Esophagus (tissue), 2 donors: ENCODE results near the gene MYO18B. TPM values are rescaled to one million over a fixed set of nuclear protein-coding genes. Genes with fewer than 3 reads are reported as not detected.

Source experiments
- H3K27ac ChIP-seq, 2 donors: one replicate each; pipeline ENCODE4 v1.5.1; 2013; ENCODE audit warnings: low read depth in 2 of 2, mild to moderate bottlenecking in 2 of 2, inconsistent platforms in 1 of 2, low read length in 1 of 2, moderate library complexity in 1 of 2
- H3K27me3 ChIP-seq, 2 donors: one replicate each; pipeline ENCODE4 v1.6.1; 2013; ENCODE audit warnings: low read length in 2 of 2, control low read depth in 1 of 2, mild to moderate bottlenecking in 1 of 2; ENCODE audit not compliant: insufficient read depth in 2 of 2, control insufficient read depth in 1 of 2
- H3K36me3 ChIP-seq, 2 donors: one replicate each; pipeline ENCODE4 v1.6.1; 2013; ENCODE audit warnings: low read length in 1 of 2; ENCODE audit not compliant: control insufficient read depth in 2 of 2, insufficient read depth in 2 of 2
- H3K4me1 ChIP-seq, 2 donors: one replicate each; pipeline ENCODE4 v1.6.1; 2013; ENCODE audit warnings: low read length in 1 of 2; ENCODE audit not compliant: control insufficient read depth in 2 of 2, insufficient read depth in 2 of 2
- H3K4me3 ChIP-seq, 2 donors: one replicate each; pipeline ENCODE4 v1.5.1; 2013; ENCODE audit warnings: low read length in 2 of 2, mild to moderate bottlenecking in 2 of 2, low read depth in 1 of 2, moderate library complexity in 1 of 2
- H3K9me3 ChIP-seq, 2 donors: one replicate each; pipeline ENCODE4 v1.6.1; 2013; ENCODE audit warnings: mild to moderate bottlenecking in 2 of 2, low read depth in 1 of 2, low read length in 1 of 2, moderate library complexity in 1 of 2; ENCODE audit not compliant: control insufficient read depth in 2 of 2, insufficient read depth in 1 of 2
- whole genome bisulfite sequencing, 2 donors: extraction: QIAGEN DNeasy Blood & Tissue Kit; methylation state at CpG; one replicate each; pipeline ENCODE4 v1.1.7; 2013; 5-methylcytosine and 5-hydroxymethylcytosine counted together
- polyA plus RNA-seq, 2 donors: library from polyadenylated mRNA; stranded (reverse); fragments of 200-250 nt; gene quantifications; one replicate each; pipeline ENCODE4 v1.2.3, GENCODE V29; 2013
- donor health status: healthy with polysubstance abuse.
- donor health status: Bipolar disorder and iron deficiency.

Gene MYO18B
- polyA plus RNA-seq, 2 donors: 0.29 to 0.31 TPM

DNA sequence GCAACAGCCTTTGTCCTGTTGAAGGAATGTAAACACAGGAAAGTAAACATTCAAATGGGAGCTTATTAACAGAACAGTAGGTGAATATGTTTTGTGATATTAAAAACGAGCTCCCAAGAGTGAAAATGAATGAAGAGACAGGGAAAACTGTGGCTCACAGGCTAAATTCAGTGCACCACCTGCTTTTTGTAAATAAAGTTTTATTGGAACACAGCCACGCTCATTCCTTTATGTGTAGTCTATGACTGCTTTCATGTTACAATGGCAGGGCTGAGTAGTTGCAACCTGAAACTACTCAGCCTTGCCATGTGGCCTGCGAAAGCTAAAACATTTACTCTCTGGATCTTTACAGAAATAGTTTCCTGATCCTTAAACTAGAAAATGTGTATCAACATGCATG, 136.9 kb downstream of the MYO18B start:
- H3K27me3 ChIP-seq: no peaks in the 10 kb centered on the region
- no peak overlapping the region for H3K27ac ChIP-seq
- no peaks in the 10 kb centered on the region for H3K4me1 ChIP-seq
- H3K36me3 ChIP-seq: no peaks in the 10 kb centered on the region
- no peak overlapping the region for H3K4me3 ChIP-seq
- H3K9me3 ChIP-seq: no peaks in the 10 kb centered on the region
- 61 to 63% methylated on average over 3 of the region's 3 CpGs for WGBS, 2 donors

DNA sequence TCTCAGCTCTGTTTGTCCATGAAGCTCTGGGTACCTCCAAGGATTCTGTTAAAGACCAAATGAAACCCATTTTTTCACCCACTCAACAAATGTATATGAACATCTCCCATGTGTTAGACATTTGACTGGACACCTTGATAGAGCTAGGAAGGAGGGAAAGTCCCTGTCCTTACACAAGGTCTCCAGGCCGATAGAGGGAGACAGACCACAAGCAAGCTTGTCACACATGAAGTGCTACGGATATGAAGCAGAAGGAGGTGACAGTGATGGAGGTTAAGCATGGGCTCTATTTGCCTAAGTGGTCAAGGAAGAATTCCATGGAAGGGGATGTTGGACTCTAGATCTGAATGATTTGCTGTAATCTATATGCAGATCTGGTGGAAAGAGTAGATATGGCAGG, 138.5 kb downstream of the MYO18B start:
- H3K27me3 ChIP-seq: no peaks in the 10 kb centered on the region
- H3K36me3 ChIP-seq: no peaks in the 10 kb centered on the region
- H3K4me1 ChIP-seq: no peaks in the 10 kb centered on the region
- H3K4me3 ChIP-seq: no peak overlapping the region
- H3K9me3 ChIP-seq: no peaks in the 10 kb centered on the region
- WGBS, 2 donors: 69 to 71% methylated on average over 2 of the region's 2 CpGs
- no peak overlapping the region for H3K27ac ChIP-seq

DNA sequence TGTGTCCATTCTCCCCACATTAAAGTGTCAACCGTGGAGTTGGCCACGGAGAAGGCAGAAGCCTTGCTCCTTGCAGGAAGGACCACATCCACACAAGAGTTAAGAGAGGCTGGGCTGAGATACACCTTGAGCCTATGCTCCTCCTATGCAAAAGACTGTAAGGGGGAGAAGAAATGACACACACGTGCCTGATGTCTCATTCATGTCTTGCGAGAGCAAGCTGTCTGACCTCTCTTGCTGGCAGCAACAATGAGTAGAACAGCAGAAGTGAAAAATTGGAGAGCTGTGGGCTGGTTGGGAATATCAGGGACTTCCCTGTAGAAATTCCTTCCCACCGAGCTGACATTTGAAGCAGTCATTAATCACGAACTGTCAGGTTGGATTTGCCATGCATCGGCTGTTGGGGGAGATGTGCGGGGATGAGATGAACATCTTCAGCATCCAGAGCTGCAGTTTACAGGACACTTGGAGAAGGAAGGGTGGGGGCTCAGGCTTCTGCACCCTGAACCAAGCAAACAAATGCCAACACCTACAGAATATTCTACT, 139.3 kb downstream of the MYO18B start:
- 48 to 52% methylated on average over 8 of the region's 8 CpGs for WGBS, 2 donors

DNA sequence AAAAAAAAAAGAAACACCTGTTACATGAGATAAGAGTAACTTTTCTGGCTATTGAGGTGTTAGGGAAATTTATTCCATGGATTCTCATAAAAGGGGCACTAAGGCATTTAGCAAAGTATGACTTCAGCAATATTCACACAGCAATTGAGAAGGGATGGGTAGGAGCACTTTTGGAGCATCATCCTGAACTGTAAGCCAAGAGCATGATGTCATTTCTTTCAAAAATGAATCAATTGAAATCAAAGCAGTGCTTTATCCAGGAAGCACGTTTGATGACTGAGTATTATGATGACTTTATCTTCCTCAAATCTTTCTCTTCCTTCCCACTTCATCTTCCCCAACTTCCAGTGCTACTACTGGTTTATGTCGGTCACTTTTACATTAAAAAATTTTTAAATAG, 140.4 kb downstream of the MYO18B start:
- H3K9me3 ChIP-seq: no peaks in the 10 kb centered on the region
- H3K4me3 ChIP-seq: no peak overlapping the region
- H3K4me1 ChIP-seq: no peaks in the 10 kb centered on the region
- H3K27ac ChIP-seq: no peak overlapping the region
- 53 to 55% methylated on average over 2 of the region's 2 CpGs for WGBS, 2 donors
- H3K36me3 ChIP-seq: no peaks in the 10 kb centered on the region
- no peaks in the 10 kb centered on the region for H3K27me3 ChIP-seq

More for the DNA sequence above, 139.3 kb downstream of the MYO18B start:
- no peaks in the 10 kb centered on the region for H3K27me3 ChIP-seq
- H3K36me3 ChIP-seq: no peaks in the 10 kb centered on the region
- H3K27ac ChIP-seq: no peak overlapping the region
- no peaks in the 10 kb centered on the region for H3K4me1 ChIP-seq
- H3K4me3 ChIP-seq: no peak overlapping the region
- H3K9me3 ChIP-seq: no peaks in the 10 kb centered on the region

DNA sequence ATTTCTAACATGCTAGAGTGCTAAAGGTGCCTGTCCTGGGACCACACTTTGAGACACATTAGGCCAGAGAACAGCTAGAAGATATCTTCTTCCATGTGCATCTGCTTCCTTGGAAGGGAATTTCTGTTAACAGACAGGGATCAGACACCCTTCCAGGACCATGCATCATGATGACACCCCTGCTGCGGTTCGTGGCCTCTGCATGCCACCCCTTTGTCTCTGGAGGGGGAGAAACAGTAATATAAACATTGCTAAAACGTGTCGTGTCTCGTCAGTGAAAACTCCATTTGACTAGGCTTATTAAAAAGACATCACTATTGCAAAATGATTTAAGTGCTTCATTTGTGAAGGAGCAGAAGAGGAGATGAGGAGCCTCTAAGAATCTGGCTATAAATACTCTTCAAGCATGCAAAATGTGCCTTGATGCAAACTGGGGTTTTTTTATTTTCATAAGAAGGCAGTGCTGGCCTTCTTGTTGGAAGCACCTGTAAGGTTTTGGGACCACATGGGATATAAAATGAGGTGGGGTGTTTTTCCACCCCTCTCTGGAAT, 141.6 kb downstream of the MYO18B start:
- H3K4me3 ChIP-seq: no peak overlapping the region
- no peak overlapping the region for H3K27ac ChIP-seq
- H3K36me3 ChIP-seq: no peaks in the 10 kb centered on the region
- WGBS, 2 donors: 8 to 26% methylated on average over 5 of the region's 5 CpGs
- H3K9me3 ChIP-seq: no peaks in the 10 kb centered on the region
- H3K27me3 ChIP-seq: no peaks in the 10 kb centered on the region
- no peaks in the 10 kb centered on the region for H3K4me1 ChIP-seq

DNA sequence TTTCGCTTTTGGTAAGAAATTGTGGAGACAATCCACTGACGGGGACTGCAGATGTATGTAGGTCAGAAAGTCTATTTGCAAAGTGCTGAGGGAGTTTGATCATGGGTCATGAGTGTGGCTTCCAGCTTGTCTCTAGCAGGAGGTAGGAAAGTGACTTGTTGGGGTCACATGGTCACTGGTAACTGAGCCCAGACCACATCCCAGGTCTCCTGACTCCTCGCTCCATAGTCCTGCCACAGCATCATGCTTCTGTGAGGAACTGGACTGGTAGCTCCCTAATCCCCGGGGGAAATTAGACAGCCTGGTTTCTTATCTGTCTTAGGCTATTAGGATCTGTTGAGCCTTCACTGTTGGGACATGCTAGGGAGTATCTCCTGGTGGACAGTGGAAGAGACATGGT, 142.1 kb downstream of the MYO18B start:
- H3K27ac ChIP-seq: no peak overlapping the region
- no peaks in the 10 kb centered on the region for H3K9me3 ChIP-seq
- 84 to 90% methylated on average over 4 of the region's 4 CpGs for WGBS, 2 donors
- no peaks in the 10 kb centered on the region for H3K27me3 ChIP-seq
- no peaks in the 10 kb centered on the region for H3K4me1 ChIP-seq
- H3K36me3 ChIP-seq: no peaks in the 10 kb centered on the region
- no peak overlapping the region for H3K4me3 ChIP-seq

DNA sequence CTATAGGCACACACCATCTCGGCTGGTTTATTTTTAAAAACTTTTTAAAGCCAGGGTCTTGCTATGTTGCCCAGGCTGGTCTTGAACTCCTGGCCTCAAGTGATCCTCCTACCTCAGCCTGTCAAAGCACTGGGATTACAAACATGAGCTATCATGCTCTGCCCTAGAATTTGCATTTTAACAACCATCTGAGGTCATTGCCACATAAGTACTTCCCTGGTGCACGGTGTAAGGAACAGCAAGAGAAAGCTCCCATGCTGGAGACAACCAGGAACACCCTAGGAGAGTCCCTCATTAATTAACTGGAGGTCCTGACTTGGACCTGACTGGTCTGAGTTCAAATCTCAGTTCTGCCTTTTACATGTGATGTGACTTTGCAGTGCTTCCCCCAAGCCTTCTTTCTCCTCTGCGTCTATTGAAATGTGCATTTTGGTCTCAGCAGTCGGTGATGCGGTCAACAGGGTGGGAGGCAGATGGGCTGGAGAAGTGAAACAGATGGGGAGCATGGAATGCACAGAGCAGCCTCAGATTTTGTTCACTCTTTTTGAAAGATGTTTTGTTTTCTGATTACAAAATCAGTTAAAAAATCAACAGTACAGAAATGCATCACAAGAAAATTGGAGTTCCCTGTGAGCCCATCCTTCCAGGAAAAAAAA, 146.5 kb downstream of the MYO18B start:
- no peaks in the 10 kb centered on the region for H3K36me3 ChIP-seq
- H3K27me3 ChIP-seq: no peaks in the 10 kb centered on the region
- H3K27ac ChIP-seq: no peak overlapping the region
- no peaks in the 10 kb centered on the region for H3K9me3 ChIP-seq
- H3K4me1 ChIP-seq: no peaks in the 10 kb centered on the region
- no peak overlapping the region for H3K4me3 ChIP-seq
- WGBS, 2 donors: 68 to 72% methylated on average over 5 of the region's 5 CpGs

DNA sequence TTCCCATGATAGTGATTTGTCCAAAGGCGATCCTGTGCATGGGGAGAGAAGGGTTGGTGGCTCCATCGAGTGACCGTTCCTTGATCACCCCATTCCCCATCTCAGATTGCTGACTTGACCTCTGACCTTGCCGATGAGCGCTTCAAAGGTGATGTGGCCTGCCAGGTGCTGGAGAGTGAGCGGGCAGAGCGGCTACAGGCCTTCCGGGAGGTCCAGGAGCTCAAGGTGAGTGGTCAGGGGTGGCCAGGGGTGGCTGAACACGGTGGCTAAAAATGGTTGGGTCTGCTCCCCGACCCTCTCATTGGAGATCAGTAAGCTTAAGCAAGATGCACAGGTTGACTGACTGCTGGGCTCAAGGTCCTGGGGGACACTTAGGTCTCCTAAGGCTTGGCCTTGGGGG, 148.7 kb downstream of the MYO18B start:
- Histone ChIP-seq H3K27ac (no peak overlapping the region), H3K4me1 (no peaks in the 10 kb centered on the region), H3K9me3 (no peaks in the 10 kb centered on the region), H3K36me3 (no peaks in the 10 kb centered on the region), H3K4me3 (no peak overlapping the region), H3K27me3 (no peaks in the 10 kb centered on the region)
- 86 to 87% methylated on average over 10 of the region's 10 CpGs for WGBS, 2 donors

DNA sequence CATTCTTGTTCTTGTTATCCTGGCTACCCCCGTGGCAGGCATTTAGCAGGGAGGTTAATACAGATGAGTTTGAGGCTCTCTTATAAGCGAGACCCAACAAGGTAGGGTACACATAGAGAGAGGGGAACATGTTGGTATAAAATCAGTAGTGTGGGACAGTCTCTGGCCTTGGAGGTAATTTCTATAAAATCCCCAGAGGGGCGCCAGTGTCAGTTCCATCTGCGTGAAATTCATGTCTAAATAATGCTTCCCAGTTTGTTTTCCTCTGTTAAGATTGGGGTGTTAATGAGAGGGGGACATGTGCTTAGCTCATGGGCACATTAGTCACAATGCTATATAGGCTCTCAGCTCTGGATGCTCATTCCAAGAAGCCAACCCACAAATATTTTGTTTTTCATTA, 150.7 kb downstream of the MYO18B start:
- WGBS, 2 donors: 41 to 62% methylated on average over 4 of the region's 4 CpGs
- Histone ChIP-seq H3K4me1 (no peaks in the 10 kb centered on the region), H3K36me3 (no peaks in the 10 kb centered on the region), H3K9me3 (no peaks in the 10 kb centered on the region), H3K4me3 (no peak overlapping the region), H3K27me3 (no peaks in the 10 kb centered on the region), H3K27ac (no peak overlapping the region)

DNA sequence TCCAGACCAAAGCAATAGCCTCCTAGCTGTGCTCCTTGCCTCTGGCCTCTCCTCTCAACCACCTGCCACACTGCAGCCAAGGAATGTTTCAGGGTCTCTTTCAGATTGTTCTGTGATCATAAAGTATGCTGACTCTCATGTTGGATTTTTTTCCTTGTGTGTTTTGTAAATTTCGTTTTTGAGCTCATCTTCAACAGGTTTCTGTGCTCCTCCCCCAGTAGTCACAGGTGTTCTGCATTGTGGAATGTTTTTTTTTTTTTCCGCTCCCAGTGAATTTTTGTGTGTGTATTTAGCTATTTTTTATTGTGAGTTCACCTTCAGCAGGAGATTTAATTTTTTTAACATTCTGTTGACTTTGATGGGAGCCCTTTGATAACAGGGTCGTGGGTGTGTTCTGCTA, 153.7 kb downstream of the MYO18B start:
- Histone ChIP-seq H3K27ac (no peak overlapping the region), H3K4me1 (no peaks in the 10 kb centered on the region), H3K9me3 (no peaks in the 10 kb centered on the region), H3K36me3 (no peaks in the 10 kb centered on the region), H3K4me3 (no peak overlapping the region), H3K27me3 (no peaks in the 10 kb centered on the region)
- 58 to 60% methylated on average over 3 of the region's 3 CpGs for WGBS, 2 donors
